GM21515 (cell line): ENCODE data around the gene CHIT1.

Source experiments
- ATAC-seq: cut with Tn5 transposase; IDR thresholded peaks from one replicate; pipeline ENCODE4 v1.9.1; 2021; ENCODE audit not compliant: unreplicated experiment

The CHIT1 gene

DNA sequence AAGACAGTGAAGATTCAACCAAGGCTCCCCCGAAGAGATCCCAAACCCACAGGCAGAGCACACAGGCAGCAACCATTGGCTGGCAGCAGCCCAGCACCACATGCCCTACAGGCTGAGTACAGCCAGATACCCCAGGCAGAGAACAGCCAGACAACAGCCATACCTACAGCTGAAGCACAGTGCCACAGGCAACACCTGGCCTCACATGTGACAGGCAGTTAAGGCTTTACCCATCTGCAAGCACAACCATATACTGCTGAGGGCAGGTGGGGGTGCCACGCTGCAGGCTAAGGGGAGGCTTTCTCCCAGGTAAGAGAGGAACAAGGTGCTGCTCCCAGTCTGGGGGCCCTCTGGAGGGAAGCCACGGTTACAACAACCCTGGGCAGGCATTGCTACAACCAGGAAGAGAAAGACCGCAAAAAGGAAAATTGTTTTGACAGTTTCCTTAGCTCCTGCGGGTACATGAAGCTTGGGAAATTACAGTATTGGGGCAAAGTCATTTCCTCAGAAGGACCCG, 12.3 kb downstream of the CHIT1 start:
- ATAC-seq: no peak

DNA sequence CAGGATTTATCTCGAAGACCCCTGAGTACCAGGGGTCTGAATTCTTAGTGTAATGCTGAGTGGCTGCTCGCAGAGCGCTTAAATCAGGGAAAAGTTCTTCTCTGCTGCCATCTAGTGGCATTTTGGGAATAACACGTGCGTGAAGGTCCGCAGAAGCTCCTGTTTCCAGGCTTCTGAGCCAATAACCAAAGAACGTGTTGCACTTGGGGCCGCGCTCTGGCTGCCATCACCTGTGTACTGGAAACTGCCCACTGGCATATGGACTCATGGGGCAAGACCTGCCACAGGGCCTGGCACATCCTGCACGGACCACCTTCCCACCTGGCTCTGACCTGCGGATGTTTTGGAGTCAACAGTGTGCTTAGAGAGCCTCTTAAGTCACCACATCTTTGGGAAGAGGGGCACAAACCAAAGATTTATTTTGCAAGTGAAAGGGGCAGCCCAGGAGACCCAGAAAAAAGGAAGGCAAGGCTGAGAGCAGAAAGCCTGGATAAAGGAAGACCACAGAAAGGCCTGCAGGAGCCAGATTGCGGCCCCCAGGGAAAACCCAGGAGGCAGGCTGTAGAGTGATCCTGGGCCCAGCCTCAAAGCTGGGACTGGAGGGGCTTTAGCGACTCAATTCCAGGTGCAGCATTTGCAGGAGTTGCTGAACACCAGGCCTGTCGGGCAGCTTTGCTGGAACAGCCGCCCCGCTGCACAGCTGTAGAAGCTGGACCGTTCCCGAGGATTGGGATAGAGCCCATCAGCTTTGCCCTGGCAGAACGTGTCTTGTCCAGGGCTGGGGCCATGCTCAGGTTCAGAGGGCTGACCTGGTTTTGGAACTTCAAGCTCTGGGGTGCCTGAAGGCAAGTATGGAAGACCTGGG, 13.0 kb downstream of the CHIT1 start:
- no peak for ATAC-seq

DNA sequence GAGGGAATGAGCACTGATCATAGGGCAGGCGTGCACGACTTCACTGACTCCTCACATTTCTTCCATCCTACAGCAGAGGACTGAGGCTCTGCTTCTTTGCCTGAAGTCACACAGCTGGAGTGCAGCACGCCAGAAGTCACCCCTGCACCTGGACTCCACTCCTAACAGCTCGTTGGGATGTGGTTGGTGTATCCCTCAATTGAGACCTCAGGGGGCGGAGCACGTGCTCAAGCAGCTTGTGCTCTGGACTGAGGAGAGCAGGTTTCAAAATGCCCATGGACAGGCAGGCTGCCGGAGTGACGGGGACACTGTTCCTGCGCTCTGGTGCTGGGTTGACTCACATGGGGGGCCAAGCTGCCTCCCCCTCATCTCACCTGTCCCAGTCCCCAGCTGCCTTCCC, 13.9 kb downstream of the CHIT1 start:
- ATAC-seq: no peak

DNA sequence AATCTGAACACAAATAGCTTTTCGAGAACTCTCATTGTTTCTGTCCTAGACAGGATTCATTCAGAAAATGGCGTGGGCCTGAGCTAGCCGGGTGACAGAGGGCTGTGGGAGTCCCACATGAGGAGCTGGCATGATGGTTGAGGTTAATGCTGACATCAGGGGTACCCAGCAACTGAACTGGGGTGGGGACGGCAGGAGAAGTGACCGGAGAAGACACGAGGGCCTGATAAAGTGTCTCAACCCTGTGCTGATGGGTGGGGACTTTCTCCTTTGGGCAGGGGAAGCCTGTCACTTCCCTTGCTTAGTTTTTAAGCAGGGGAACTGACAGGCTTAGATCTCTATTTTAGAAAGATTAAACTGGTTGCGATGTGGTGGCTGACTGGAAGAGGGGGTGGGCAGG, 14.6 kb downstream of the CHIT1 start:
- no peak for ATAC-seq

DNA sequence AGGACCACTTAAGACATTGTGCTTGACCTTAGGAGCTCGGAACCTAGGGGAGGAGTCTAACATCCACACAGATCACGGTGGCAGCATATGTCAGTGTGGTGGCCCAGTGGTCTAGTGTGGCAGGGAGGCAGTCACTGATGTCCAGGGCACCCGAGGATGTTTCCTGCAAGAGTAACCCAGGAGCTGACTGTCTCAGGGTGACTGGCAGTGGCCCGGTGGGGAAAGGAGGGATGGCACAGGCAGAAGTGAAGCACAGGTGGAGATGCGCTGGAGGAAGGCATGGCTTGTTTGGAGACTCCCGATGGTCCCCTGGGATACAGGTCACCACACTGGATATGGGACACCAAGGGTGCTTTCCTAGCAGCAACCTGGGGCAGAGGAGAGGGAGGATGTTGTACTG, 16.3 kb downstream of the CHIT1 start:
- ATAC-seq: no peak

DNA sequence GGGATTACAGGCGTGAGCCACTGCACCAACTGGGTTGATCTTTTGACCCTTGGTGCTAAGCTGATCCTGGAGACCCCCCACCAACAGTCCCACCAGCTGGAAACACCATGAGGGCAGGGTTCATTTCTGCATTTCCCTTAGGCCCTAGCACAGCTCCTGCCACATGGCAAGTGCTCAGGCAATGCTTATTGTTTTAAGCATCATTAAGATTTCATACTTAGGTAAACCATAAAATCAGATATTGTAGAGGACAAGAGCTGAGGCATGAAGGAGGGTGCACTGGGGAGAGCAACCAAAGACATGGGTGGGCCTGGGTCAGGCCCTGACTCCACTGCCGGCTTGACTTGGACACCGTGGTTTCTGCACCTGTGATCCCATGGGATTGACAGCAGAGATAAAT, 17.7 kb downstream of the CHIT1 start:
- ATAC-seq: no peak

DNA sequence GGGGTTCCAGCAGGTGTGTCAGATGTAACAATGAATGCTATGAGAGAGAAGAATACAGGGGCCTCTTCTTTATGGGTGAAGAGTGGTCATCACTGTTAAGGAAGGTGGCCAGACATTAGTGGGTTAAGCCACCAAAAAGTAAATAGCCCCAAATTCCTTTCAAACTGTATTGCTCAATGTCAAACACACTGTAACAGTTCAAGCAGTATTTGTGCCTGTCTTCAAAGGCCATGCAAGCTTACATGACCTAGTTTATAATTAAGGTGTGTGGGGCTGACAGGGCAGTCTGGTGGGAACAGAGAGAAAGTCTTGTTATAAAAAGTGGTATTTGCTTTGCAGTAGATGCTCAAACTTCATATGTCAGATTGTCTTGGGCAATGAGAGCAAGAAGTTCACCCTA, 18.5 kb downstream of the CHIT1 start:
- ATAC-seq: no peak

DNA sequence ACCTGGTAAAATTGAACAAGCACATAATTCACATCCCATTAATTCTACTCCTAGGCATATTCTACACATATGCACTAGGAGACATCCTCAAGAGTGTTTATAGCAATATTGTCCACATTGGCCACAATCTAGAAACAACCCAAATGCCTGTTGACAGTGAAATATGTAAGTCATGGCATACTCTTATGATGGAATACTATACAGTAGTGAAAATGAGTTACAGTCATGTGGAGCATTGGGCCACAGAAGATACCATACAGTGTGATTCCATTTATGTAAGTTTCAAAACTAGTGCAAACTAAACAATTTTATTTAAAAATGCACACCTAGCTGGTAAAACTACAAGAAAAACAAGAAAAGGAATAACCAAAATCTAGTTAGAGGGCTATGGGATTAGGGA, 19.1 kb downstream of the CHIT1 start:
- ATAC-seq: no peak

DNA sequence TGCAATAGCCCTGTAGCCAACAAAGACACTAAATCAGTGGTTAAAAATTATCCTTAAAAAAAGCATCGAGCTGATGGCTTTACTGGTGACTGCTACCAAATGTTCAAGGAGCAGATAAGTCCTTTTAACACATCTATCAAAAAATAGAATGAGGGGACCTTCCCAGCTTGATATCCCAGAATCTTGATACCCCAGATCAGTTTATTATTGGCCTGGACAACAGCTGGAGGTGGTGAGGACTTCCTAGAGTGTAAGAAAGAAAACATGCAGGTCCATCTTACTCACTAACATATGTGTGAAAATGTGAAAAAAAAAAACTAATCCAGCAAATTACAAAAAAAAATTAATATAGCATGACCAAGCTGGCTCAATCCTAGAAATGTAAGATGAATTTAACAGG, 21.3 kb downstream of the CHIT1 start:
- ATAC-seq: no peak

DNA sequence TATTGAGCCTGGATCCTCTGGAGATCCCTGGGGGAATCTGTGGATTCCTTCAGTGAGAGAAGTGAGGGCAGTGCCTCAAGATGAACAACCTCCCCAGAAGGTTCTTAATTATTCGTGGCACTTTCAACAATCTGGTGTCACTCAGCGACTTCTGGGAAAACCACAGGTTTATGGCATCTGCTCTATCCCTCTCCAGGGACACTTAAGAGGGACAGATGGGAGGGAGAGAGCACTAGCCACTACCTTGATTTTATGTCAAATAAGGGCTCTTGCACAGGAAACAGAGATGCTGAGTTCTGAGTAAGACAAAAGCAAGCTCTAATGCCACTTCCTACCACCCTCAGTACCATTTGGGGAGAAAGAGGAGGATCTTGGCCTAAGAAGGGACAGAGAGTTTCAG, 21.7 kb downstream of the CHIT1 start:
- no peak for ATAC-seq

DNA sequence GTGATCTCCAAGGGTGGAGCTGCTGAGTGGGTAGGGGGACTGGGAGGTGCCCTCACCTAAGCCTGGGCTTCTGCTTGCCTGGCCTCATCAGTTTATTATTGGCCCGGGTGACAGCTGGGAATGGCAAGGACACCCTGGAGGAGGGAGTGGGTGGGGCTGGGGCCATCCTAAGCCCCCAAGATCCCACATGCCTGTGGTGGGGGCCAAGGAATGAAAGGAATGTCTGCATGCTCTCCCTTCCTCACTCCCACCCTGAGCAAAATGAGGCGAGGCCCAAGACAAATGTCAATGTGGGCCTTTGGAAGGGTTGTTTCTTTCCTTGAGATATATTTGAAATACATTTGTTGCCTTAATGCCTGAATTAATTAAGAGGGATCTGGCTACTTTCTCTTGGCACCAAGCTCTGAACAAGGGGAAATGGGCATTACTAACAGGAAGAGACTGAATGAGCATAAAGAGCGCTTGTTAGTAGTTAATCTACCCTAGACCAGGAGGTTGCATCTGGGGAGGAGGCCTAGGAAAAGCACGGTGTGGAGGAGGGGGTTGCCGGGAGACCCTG, 23.3 kb downstream of the CHIT1 start:
- ATAC-seq: no peak

DNA sequence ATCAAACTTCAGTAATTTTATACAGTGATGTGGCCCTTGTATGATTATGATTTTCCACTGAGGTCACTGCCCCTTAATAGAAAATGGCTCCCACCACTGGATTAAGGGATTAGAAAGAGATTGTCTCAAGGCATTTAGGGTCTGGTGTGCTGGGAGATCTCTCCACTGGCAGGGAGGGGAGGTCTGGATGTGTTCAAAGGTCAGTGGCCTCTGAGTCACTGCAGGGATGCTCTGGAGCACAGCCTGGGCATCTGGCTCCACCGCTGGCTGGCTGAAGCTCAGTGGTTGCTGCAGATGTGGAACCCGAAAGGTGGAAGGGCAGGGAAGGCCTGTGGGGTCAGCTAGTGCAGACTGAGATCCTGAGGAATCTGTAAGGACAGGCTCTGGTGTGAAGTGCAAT, 24.7 kb downstream of the CHIT1 start:
- no peak for ATAC-seq

DNA sequence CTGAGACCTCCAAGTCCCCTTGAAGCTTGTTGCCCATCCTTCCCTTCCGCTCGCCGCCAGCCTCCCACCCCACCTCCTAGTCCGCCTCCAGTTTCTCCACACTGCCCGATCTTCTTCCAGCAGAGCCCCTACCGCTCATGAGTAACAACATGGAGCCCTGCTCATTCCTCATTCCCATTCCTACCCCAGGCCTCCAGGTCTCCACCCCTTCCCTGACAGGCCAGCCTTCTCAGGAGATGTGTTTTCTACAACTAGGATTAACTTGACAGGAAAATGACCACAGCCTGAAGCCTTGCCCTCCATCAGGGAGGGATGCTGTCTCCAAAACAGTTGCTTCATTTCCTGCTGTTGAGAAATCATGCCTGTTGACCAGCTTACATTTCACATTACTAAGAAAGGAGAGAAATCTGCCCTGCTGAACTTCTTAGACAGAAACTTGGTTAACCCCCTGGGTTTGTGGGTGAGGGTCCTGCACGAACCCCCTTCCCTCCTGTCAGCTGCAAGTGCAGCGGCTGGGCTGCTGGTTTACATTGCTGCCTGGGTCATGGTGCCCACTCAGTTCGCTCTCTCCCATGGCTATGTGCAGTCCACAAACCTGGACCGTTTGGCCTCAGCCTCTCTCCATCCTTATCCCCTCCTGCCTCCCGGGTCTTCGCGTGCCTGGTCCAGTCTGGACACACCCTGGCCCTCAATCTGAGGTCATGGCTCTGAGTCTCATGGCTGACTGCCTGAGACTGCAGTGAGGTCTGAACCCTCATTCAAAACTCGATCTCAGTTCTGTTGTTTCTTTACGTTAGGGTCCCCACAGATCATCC, 26.8 kb downstream of the CHIT1 start:
- no peak for ATAC-seq

DNA sequence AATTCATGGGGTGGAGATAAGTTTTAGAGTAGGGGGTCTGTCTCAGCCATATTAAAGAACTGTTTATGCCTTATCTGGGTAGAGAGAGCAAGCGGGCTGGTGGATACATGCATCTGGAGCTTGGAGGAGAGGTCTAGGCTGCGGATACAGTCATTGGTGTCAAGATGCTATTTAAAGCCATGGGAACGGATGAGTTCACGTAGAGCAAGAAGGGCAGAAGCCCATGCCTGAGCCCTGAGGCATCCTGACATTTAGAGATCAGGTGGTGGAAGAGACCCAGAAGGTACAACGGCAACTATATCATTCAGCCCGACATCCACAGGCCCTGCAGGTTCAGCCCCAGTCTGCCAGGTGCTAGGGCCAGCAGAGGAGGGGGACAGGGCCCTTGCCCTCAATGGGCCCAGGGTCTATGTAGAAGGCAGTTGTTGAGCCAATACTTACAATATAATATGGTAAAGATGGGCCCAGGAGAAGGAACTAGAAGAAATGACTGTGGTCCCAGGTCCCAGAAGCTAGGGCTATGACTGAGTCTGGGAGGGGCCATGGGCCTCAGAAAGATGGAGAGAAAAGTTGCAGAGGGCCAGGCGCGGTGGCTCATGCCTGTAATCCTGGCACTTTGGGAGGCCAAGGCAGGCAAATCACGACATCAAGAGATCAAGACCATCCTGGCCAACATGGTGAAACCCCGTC, 27.8 kb downstream of the CHIT1 start:
- no peak for ATAC-seq

DNA sequence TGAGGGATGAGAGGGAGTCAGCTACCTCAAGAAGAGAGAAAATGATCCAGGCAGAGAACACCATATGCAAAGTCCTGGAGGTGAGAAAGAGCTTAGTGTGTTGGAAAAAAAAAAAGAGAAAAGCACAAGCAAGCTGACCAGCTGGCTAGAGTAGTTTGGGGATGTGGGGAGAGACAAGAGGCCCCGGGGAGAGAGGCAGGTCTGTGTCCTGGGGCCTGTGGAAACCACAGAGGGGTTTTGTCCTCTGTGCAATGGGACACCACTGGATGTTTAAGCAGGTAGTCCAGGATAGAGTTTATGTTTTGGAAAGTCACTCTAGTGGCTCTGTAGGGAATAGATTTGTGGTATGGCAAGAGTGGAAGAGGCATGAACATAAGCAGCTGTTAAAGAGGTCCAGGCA, 28.6 kb downstream of the CHIT1 start:
- no peak for ATAC-seq

DNA sequence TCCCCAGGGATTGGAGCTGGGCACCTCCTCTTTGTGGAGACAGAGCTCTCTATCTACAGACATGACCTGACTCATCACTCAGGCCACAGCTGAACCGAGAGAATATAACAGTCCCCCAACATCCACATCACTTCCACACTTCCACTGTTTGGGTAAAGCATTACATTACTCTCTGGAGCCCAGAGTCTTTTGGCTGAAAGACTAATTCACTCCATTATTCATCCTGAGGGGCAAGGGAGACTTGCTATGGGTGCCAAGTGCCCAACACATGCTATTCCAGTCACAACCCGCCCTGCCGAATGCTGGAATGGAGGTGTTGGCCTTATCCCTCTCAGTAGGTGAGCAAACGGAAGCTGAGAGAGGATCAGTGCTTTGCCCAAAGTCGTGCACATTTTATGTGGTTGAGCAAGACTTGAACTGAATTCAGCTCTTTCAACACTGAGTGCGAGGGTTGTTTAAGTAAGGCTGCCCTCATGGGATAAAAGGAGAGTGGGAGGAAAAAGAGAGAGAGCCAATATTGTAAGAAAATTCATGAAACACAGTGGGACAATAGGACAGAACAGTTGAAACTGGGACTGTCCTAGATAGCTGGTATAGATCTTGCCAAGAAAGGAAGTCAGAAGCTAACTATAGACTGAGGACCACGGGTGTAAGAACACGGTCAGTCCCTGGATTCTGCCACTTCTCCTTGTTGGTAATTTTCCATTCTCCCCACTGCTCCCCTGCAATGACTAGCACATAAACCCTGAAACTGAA, 29.5 kb downstream of the CHIT1 start:
- ATAC-seq: no peak

DNA sequence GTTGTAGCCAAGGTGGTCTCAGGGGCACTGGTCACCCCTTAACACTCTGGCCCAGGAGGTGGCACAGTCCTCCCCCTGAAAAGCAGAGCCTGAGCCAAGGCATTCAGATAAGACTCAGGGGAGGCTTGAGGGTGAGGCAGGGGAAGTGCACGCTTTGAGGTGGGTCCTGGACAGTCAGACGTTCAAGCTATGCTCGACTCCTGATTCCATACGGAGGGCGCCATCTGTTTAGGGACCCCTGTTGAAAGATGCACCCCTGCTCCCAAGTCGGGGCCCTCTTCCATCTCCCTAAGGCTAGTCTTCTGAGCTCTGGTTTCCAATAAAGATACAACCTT, 30.0 kb downstream of the CHIT1 start:
- no peak for ATAC-seq

DNA sequence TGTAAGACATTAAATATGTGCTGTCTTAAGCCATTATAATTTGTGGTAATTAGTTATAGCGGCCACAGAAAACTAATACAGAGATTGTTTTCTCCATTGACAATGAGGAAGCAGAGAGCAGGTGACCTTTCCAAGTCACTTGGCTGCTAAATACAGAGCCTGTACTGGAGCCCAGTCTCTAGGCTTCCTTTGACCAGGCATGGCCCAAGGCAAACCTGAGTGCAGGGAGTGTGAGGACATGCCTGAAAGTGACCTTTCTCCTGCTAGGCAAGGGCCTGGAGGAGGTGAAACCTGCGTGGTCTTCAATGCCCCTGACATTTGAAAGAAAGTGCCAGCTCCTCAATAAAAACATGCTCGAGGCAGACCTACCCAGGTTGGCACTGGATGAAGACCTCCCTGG, 30.5 kb downstream of the CHIT1 start:
- no peak for ATAC-seq

DNA sequence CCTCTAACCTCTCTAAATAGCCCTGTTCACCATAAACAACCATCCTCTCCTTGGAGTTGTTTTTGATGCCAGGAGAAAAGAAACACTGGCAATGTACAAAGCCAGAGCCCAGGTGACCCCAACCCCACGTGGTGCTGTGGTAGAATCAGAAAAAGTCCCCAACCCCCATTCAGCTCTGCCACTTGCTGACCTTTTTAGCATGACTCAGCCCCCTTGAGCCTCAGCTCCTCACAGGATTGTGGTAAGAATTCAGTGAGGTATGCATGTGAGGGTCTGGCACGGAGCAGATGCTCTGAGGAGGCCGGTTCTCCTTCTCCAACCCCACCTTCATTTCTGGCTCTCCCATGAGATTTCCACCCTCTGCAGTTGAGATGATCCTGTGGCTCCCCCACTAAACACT, 31.8 kb downstream of the CHIT1 start:
- ATAC-seq: no peak

DNA sequence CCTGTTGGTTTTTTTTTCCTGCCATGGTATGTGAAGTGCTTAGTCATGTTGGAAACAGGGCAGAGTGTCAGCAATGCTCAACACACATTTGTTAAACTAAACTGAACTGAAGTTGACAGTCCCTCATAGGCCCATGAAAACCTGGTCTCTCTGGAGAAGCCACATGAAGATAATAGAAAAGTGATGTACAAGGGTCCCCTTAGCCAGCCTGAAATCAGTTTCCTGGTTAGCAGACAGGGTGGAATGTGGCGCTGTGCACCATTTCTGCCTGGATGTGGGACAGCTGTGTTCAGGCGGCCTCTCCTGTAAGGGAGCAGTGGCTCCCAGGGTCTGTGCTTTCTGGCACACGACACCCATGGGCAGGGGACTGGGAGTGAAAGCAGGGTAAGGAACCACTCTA, 33.1 kb downstream of the CHIT1 start:
- no peak for ATAC-seq

DNA sequence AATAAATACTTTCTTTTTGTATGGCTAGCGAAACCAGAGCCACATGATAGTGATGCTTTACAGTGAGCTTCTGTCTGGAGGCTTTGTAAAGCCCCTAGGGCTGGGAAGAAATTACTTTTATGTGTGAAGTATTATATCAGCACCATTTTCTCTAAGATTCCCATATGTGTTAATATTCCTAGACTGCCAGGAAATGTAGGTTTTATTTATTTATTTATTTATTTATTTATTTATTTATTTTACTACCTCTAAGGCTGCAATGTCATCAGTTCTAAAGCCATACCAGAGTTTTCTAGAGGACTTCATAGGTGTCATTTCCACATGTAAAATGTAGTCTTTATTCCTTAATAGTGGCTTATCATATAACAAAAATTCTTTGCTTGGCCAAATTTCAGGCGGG, 38.5 kb downstream of the CHIT1 start:
- ATAC-seq: no peak
